Naive thymus-derived CD8-positive, alpha-beta T cell (primary cell): Measurements from ENCODE around the gene ACAD11. TPM values are rescaled to one million over a fixed set of nuclear protein-coding genes. Genes with fewer than 3 reads are reported as not detected.

Source experiments
- ATAC-seq, 2 donors: fragments of 150-1000 bp; cut with Tn5 transposase in 1 of 2; sonication (Bioruptor Pico), chemical (Tn5 transposase) in 1 of 2; 1 replicate in 1 of 2; 2 replicates in 1 of 2; pipeline ENCODE4 v1.10.0; 2021; ENCODE audit warnings: mild to moderate bottlenecking in 2 of 2, moderate library complexity in 2 of 2
- POLR2A ChIA-PET: fragments of 350-600 bp; sonication (Branson Sonifier 250); formaldehyde crosslinking; loops from one replicate; lab custom pipeline; 2021; ENCODE audit warnings: antibody characterized with exemption; lab: Charles Lee
- DNase-seq, 10 donors: peaks; one replicate each; pipeline versions ENCODE4 v3.0.0 to v3.0.0-alpha.2; 2020 to 2022
- H3K27ac Mint-ChIP-seq, 10 donors: one replicate each; pipeline ENCODE4 v1.8.0; 2020 to 2022; ENCODE audit warnings: mild to moderate bottlenecking in 10 of 10, mixed read lengths in 10 of 10, moderate library complexity in 4 of 10, inconsistent platforms in 1 of 10
- H3K27me3 Mint-ChIP-seq, 5 donors: one replicate each; pipeline ENCODE4 v1.8.0; 2021 to 2022; ENCODE audit warnings: mixed read lengths in 5 of 5
- H3K36me3 Mint-ChIP-seq, 3 donors: one replicate each; pipeline ENCODE4 v1.8.0; 2020 to 2022; ENCODE audit warnings: mixed read lengths in 3 of 3, mild to moderate bottlenecking in 2 of 3, inconsistent platforms in 1 of 3
- H3K4me1 Mint-ChIP-seq, 4 donors: one replicate each; pipeline ENCODE4 v1.8.0; 2021 to 2022; ENCODE audit warnings: mixed read lengths in 4 of 4
- H3K4me3 Mint-ChIP-seq, 10 donors: one replicate each; pipeline ENCODE4 v1.8.0; 2020 to 2022; ENCODE audit warnings: mild to moderate bottlenecking in 10 of 10, mixed read lengths in 10 of 10, moderate library complexity in 6 of 10, inconsistent platforms in 1 of 10
- H3K9me3 Mint-ChIP-seq, 9 donors: one replicate each; pipeline ENCODE4 v1.8.0; 2020 to 2022; ENCODE audit warnings: mixed read lengths in 9 of 9, mild to moderate bottlenecking in 3 of 9, inconsistent platforms in 1 of 9, moderate library complexity in 1 of 9
- polyA plus RNA-seq, 3 donors: library from polyadenylated mRNA; unstranded; fragments of 300-500 nt; fragmentation: Illumina TruSeq; gene quantifications; one replicate each; pipeline ENCODE4 v1.2.3, GENCODE V29; 2021
- total RNA-seq, 8 experiments: library from RNA in 2 of 8; stranded (reverse) in 2 of 8; gene quantifications; one replicate each; pipeline ENCODE4 v1.2.3 and lab custom pipeline; 2021 to 2026

The ACAD11 gene
- total and polyA plus RNA-seq, 5 experiments from 2014 or later: 4.6 to 28.1 (median 10.3) TPM

GRCh38 chr3:132513057-132513456, 146.6 kb downstream of the ACAD11 start:
- peaks cover 2 to 93% (median 49%) of the 10 kb centered on the region in 3 donors for H3K36me3 Mint-ChIP-seq
- POLR2A ChIA-PET: no interaction called here
- H3K4me1 Mint-ChIP-seq: peaks cover 0 to 2% (median 0%) of the 10 kb centered on the region in 4 donors

GRCh38 chr3:132509506-132509905, 150.1 kb downstream of the ACAD11 start:
- H3K27me3 Mint-ChIP-seq: no peaks in the 10 kb centered on the region
- peaks cover 4 to 92% (median 42%) of the 10 kb centered on the region in 3 donors for H3K36me3 Mint-ChIP-seq

More at GRCh38 chr3:132513057-132513456, 146.6 kb downstream of the ACAD11 start:
- no peak overlapping the region for H3K27ac Mint-ChIP-seq
- H3K9me3 Mint-ChIP-seq: no peaks in the 10 kb centered on the region
- no peaks in the 10 kb centered on the region for H3K27me3 Mint-ChIP-seq
- ATAC-seq (no peak), DNase-seq (no peak)
- peak overlapping the region in 1 of 10 donors; percentile 20 for H3K4me3 Mint-ChIP-seq

GRCh38 chr3:132509096-132509495, 150.5 kb downstream of the ACAD11 start:
- no peak for ATAC-seq
- Mint-ChIP-seq H3K27me3 (no peaks in the 10 kb centered on the region), H3K36me3 (peaks cover 4 to 91% (median 39%) of the 10 kb centered on the region in 3 donors), H3K4me3 (no peak overlapping the region), H3K9me3 (no peaks in the 10 kb centered on the region), H3K27ac (peak overlapping the region in 1 of 10 donors; percentile 22), H3K4me1 (peaks cover 0 to 2% (median 0%) of the 10 kb centered on the region in 4 donors)
- DNase-seq: no peak
- POLR2A ChIA-PET: no interaction called here

More at GRCh38 chr3:132509506-132509905, 150.1 kb downstream of the ACAD11 start:
- no peak for DNase-seq
- ATAC-seq: no peak
- Mint-ChIP-seq H3K4me1 (peaks cover 0 to 2% (median 0%) of the 10 kb centered on the region in 4 donors), H3K4me3 (no peak overlapping the region), H3K27ac (peak overlapping the region in 2 of 10 donors; percentile 22 to 24), H3K9me3 (no peaks in the 10 kb centered on the region)
- POLR2A ChIA-PET: no interaction called here

Other genes with a start within 250 kb of the ACAD11 start
- 10 to 100 TPM; 36.2 to 45.9 TPM for gene DNAJC13, start 242.3 kb downstream of the ACAD11 start, total RNA-seq
- 1 to 10 TPM; 7.6 to 8.9 (median 8.3) TPM for gene DNAJC13, start 242.3 kb downstream of the ACAD11 start, polyA plus RNA-seq
- under 1 TPM in 1 of 2 experiments, not detected in 1; 0.26 TPM for gene ACKR4, start 62.5 kb downstream of the ACAD11 start, total RNA-seq
- gene ACKR4, start 62.5 kb downstream of the ACAD11 start, polyA plus RNA-seq: under 1 TPM in 1 of 3 donors, not detected in 2; 0.27 TPM
- 10 to 100 TPM; 37.7 to 44.0 TPM for gene UBA5, start 520 bp upstream of the ACAD11 start, total RNA-seq
- 10 to 100 TPM; 29.9 to 42.9 (median 36.7) TPM for gene UBA5, start 520 bp upstream of the ACAD11 start, polyA plus RNA-seq
- 10 to 100 TPM; 60.0 to 63.5 TPM for gene NPHP3, start 62.6 kb upstream of the ACAD11 start, total RNA-seq
- gene NPHP3, start 62.6 kb upstream of the ACAD11 start, polyA plus RNA-seq: 1 to 10 TPM; 2.5 to 4.9 (median 3.0) TPM